ENCODE measurements around the gene TRHDE. TPM values are rescaled to one million over a fixed set of nuclear protein-coding genes. Genes with fewer than 3 reads are reported as not detected.

TRHDE gene
- total and polyA plus RNA-seq, 2 of the 13 experiments (the other 11 are each of a cell fraction or from before 2014, with no cell fraction given), result not detected

- no peaks in the 10 kb centered on the region for H3K4me1 ChIP-seq (ENCODE audit: insufficient read depth, low read length)
- H4K20me1 ChIP-seq (ENCODE audit: insufficient read depth, low read length), result no peaks in the 10 kb centered on the region
- no peak overlapping the region for H3K4me3 ChIP-seq (replicated peaks in 1 of 3; ENCODE audit: insufficient read depth in 1 of 3, low read depth in 2 of 3, low read length in 3 of 3)
- intact Hi-C loops (cut with micrococcal nuclease; ENCODE audit: unreplicated experiment) (no loop called here), in situ Hi-C loops (cut with HindIII; ENCODE audit: extremely low pct_ligation_motif_present, low pct_unique_long_range_greater_than_20kb) (no loop called here)
- H3K9ac ChIP-seq (ENCODE audit: insufficient read depth, low read depth, low read length), result no peak overlapping the region
- no peaks in the 10 kb centered on the region for H3K79me2 ChIP-seq (ENCODE audit: insufficient read depth, low read length)
- ChIA-PET POLR2A (no interaction called here), CTCF (ENCODE audit: low intra/inter-chr PET ratio, low total read pairs) (no interaction called here)
- FAIRE-seq, result no peak
- no peaks in the 10 kb centered on the region; a peak in 1 of 5 replicates for H3K27me3 ChIP-seq (ENCODE audit: control insufficient read depth in 1 of 2, insufficient read depth in 2 of 2, low read length in 2 of 2)
- ATAC-seq, result no peak
- no peak for DNase-seq (ENCODE audit: low spot score)
- WGBS (ENCODE audit: low lambda C conversion rate), result 8% methylated on average over 4 of the region's 4 CpGs
- no TSS peak for BruUV-seq (replicated peaks)
- H3K4me2 ChIP-seq (ENCODE audit: low read depth, low read length), result no peak overlapping the region
- H3K27ac ChIP-seq (ENCODE audit: extremely low read length, insufficient read depth, low read length), result no peak overlapping the region
- no peaks in the 10 kb centered on the region for H3K36me3 ChIP-seq (replicated peaks in 1 of 2; ENCODE audit: control insufficient read depth in 1 of 2, insufficient read depth in 2 of 2, low read length in 2 of 2)
- TF ChIP-seq ZNF296 (CRISPR knock-in tag; conservative IDR thresholded peaks at IDR 0.05), result no peak
- no peak for TF ChIP-seq DMAP1 (CRISPR knock-in tag; IDR thresholded peaks at IDR 0.05)
- no peak for TF ChIP-seq HNF1B (CRISPR knock-in tag; IDR thresholded peaks at IDR 0.05)
- no peak for TF ChIP-seq ZNF615 (CRISPR knock-in tag; IDR thresholded peaks at IDR 0.05; ENCODE audit: borderline replicate concordance)
- TF ChIP-seq AKAP8 (CRISPR knock-in tag; IDR thresholded peaks at IDR 0.05), result no peak
- no peak for TF ChIP-seq SMC3 (IDR thresholded peaks at IDR 0.05; ENCODE audit: low read length)
- TF ChIP-seq HDAC2 (CRISPR knock-in tag; IDR thresholded peaks at IDR 0.05), result no peak
- TF ChIP-seq POGZ (CRISPR knock-in tag; IDR thresholded peaks at IDR 0.05), result no peak
- no peak for TF ChIP-seq ZHX1 (CRISPR knock-in tag; IDR thresholded peaks at IDR 0.05; ENCODE audit: low read depth)
- TF ChIP-seq ZNF275 (CRISPR knock-in tag; IDR thresholded peaks at IDR 0.05; ENCODE audit: borderline replicate concordance), result no peak
- no peak for TF ChIP-seq POLR2AphosphoS2 (IDR thresholded peaks at IDR 0.05; ENCODE audit: low read depth, low read length)
- TF ChIP-seq ZNF616 (CRISPR knock-in tag; IDR thresholded peaks at IDR 0.05; ENCODE audit: low read depth), result no peak
- TF ChIP-seq ZNF446 (CRISPR knock-in tag; IDR thresholded peaks at IDR 0.05), result no peak
- no peaks in the 10 kb centered on the region for H3K9me3 ChIP-seq (ENCODE audit: low read length)
- H2AFZ ChIP-seq (ENCODE audit: low read length), result no peak overlapping the region
These were observed 9.0 kb downstream of the TRHDE start for GRCh38 chr12:72281126-72281525.
